Measurements from ENCODE around the gene ACTG1.

GRCh38 chr17:81518785-81519283 is 6.2 kb upstream of the ACTG1 start:
- TF ChIP-seq, protein P1, sequence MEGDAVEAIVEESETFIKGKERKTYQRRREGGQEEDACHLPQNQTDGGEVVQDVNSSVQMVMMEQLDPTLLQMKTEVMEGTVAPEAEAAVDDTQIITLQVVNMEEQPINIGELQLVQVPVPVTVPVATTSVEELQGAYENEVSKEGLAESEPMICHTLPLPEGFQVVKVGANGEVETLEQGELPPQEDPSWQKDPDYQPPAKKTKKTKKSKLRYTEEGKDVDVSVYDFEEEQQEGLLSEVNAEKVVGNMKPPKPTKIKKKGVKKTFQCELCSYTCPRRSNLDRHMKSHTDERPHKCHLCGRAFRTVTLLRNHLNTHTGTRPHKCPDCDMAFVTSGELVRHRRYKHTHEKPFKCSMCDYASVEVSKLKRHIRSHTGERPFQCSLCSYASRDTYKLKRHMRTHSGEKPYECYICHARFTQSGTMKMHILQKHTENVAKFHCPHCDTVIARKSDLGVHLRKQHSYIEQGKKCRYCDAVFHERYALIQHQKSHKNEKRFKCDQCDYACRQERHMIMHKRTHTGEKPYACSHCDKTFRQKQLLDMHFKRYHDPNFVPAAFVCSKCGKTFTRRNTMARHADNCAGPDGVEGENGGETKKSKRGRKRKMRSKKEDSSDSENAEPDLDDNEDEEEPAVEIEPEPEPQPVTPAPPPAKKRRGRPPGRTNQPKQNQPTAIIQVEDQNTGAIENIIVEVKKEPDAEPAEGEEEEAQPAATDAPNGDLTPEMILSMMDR (IDR thresholded peaks at IDR 0.05), result no peak
- no peak for TF ChIP-seq POLR2A (IDR thresholded peaks at IDR 0.05)

Data from testis (tissue), 2 donors.